GM18951 (cell line): Measurements from ENCODE around the gene LRR1.
A peak's percentile ranks its signal among the peaks of the same experiment; 100 is the strongest.
"Not testable (repeated sequence)": the region's sequence is repeated elsewhere in the genome, so short reads cannot be mapped to it uniquely, and the experiment has no call there.

Experiments used
- POLR2A ChIP-seq: IDR thresholded peaks from 4 replicates; pipeline ENCODE4 v1.6.1; 2011; ENCODE audit warnings: mild to moderate bottlenecking; ENCODE audit not compliant: insufficient read length, insufficient read depth; ENCODE audit errors: extremely low read depth
- in situ Hi-C: fragments of 300-500 bp; cut with MboI; formaldehyde crosslinking; loops from one replicate; pipeline ENCODE4 v1.12.0; 2022; ENCODE audit warnings: low sequenced_read_pairs, mixed read lengths, inconsistent platforms; ENCODE audit not compliant: unreplicated experiment

Gene LRR1

DNA sequence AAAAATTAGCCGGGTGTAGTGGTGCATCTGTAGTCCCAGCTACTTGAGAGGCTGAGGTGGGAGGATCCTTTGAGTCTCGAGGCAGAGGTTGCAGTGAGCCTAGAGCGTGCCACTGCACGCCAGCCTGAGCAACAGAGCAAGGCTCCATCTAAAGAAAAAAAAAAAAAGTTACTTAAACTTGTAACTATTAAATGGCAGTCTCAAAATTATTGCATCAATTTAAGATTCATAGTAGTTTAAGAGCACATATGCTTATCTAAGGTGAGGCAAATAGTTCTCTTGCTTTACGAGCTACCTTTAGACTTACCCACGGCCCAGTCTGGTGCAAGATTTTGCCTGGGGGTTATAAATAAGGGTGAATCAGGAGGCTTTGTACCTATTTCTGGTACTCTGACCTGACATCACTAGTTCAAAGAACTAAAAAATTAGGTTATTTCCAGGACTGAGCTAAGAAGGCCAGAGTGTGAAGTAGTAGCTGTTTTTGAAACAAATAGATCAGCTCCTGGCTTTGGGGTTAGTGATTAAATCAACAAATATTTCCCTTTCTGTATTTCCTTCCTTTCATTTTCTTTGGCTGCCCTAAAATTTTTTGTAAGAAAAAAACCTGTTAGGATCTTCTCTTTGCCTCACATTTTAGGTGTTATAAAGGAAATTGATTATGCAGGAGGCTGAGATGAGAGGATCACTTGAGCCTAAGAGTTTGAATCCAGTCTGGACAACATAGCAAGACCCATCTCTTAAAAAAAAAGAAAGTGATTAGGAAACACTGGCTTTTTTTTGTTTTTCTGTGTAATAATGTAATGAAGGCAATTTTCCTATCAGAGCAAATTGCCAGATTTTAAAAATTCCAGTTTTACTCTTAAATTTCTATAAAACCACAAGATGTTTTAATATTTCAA is 25.4 kb downstream of the LRR1 start:
- in situ Hi-C loops = no loop called here
- no peak for TF ChIP-seq POLR2A

DNA sequence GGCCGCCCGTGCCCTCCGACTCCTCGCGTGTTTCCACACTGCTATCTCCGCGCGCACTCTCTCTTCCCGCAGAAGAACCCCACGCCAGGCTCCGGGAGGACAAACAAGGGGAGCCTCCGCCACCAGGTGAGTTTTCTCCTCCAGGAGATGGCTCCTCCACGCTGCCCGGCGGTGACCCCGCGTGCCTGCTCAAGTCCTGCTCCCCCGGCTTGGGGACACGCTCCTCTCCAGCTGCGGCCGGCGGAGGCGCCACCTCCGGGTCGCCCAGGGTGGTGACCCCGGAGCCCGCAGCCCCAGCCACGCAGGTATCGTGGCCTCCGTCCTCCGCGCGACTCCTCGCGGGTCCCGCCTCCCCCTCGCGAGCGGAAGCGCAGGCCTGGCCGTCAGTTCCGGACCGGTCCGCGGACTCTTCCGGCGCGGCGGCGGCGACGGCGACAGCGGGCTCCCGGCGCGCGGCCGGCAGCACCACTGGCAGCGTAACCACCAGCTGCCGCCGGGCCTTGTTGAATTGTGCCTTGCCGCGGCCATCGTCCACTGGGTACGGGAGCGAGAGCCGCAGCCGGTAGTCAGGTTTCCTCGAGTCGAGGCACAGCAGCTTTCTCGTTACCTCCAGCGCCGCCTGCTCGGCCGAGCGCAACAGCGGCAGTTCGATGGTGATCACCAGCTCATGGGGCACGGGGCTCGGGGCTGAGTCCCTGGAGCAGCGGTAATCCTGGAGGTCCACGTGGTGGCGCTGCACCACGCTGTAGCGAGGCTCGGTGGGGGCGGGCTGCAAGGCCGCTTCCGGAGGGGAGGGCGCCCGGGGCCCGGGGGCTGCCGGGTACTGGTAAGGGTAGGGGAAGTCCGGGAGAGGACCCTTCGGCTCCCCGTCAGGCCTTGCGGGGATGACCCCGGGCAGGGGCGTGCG is 35.2 kb downstream of the LRR1 start:
- in situ Hi-C loops = loop anchor here (25.0 kb wide), 1 partner anchor 478 kb away; the partner anchor contains the start of gene VCPKMT

DNA sequence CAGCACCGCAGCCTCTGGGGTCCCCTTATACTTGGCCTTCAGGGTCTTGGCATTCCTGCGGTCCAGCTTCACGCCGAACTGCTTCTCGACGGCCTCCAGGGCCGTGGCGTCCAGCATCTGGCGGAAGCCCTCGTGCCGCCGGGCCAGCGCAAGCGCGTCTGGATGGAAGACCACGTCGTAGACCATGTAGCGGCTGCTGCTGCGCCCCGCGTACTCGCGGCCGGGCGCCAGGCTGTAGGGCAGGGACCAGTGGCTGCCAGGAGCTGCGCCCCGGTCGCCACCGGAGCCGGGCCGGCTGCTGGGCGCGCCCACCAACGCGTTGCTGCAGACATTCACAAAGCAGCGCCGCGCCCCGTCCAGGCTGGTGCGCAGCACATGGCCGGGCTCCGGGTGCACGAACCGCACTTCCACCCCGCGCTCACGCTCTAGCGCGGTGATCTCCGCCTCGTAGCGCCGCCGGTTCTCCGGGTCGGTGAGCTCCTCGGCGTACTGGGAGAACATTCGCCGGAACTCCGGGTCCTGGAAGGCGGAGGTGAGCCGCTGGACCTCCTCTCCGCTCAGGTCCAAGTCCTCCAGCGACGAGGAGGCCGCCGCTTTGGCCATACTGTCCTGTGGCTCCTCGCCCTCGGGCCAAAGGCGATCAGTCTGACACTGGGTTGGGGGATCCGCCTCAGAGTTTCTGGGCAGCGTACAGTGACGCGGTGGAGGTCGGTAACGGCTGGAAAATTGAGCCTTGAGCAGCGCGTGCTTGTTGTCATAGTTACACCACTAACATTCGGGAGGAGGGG is 36.0 kb downstream of the LRR1 start, which contains the start of gene DNAAF2:
Gene DNAAF2, minus strand, starts transcription at position 698 of the 788 bp plus-strand sequence. Its CDS starts 95 bp downstream, at position 603.
- in situ Hi-C loops = loop anchor here (25.0 kb wide), 1 partner anchor 478 kb away; the partner anchor contains the start of gene VCPKMT
- no peak for TF ChIP-seq POLR2A

More for the DNA sequence above, 35.2 kb downstream of the LRR1 start:
- TF ChIP-seq POLR2A = peak; percentile 96

- in situ Hi-C loops = loop anchor here (25.0 kb wide), 1 partner anchor 475 kb away; the partner anchor contains the start of gene VCPKMT
- TF ChIP-seq POLR2A = no peak
These were observed 38.1 kb downstream of the LRR1 start for GRCh38 chr14:49636866-49637265.

- TF ChIP-seq POLR2A = no peak
- in situ Hi-C loops = loop anchor here (25.0 kb wide), 1 partner anchor 475 kb away; the partner anchor contains the start of gene VCPKMT
These were observed 38.9 kb downstream of the LRR1 start for GRCh38 chr14:49637534-49638078.

GRCh38 chr14:49640540-49641417 is 42.0 kb downstream of the LRR1 start:
- TF ChIP-seq POLR2A = no peak
- in situ Hi-C loops = loop anchor here (25.0 kb wide), 1 partner anchor 472 kb away; the partner anchor contains the start of gene VCPKMT

DNA sequence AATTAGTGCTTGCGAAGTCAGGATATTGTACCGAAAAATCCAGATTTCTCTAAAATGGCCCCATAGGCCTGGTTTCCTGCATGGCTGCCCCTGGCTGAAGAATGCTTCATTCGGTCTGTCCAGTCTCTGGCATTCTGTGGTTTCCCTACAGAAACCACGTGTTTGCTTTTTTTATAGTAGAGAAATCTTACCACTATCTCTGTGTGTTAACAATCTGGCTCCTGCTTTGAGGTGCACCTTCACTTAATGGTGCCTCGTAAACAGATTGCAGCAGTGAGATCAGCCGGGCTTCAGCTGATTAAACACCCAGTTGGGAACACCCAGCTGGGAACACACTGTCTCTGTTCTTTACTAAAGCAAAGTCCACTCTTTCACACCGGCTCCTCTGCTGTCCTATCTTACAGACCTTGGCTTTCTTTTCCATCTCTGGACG is 43.0 kb downstream of the LRR1 start:
- in situ Hi-C loops = loop anchor here (25.0 kb wide), 1 partner anchor 471 kb away; the partner anchor contains the start of gene VCPKMT
- no peak for TF ChIP-seq POLR2A

DNA sequence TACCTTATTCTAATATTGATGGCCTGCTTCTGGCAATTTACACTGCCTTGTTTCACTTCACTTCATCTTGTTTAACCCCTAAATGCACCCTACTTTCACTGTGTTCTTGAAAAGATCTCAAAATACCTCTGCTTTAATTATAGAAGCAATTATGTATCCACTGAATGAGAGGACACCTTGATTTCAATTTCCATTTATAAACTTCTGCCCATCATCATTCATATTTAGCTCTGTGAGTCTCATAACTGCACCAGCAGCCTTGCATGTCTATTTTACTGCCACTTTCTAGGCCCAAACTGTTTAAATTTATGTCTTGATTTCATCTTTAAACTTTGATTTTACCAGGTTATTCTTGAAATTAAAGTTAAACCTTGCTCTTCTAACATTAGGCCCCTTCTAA is 43.4 kb downstream of the LRR1 start:
- no peak for TF ChIP-seq POLR2A
- in situ Hi-C loops = loop anchor here (25.0 kb wide), 1 partner anchor 470 kb away; the partner anchor contains the start of gene VCPKMT

- in situ Hi-C loops = no loop called here
- TF ChIP-seq POLR2A = no peak
These were observed 54.8 kb downstream of the LRR1 start for GRCh38 chr14:49653508-49653907.

GRCh38 chr14:49654511-49654910 is 55.8 kb downstream of the LRR1 start:
- in situ Hi-C loops = no loop called here
- TF ChIP-seq POLR2A = no peak

GRCh38 chr14:49657500-49657899 is 58.8 kb downstream of the LRR1 start:
- in situ Hi-C loops = not testable (repeated sequence)
